Smooth muscle cell (in vitro differentiated cells): ENCODE measurements around the gene PARP6. TPM values are rescaled to one million over a fixed set of nuclear protein-coding genes. Genes with fewer than 3 reads are reported as not detected.
A peak's percentile ranks its signal among the peaks of the same experiment; 100 is the strongest.

Experiments
- DNase-seq: peaks from one replicate; lab custom pipeline; 2025; ENCODE audit not compliant: unreplicated experiment; lab: John Stamatoyannopoulos, UW
- H2AFZ ChIP-seq: fragments of 200-600 bp; sonication (generic); 2 replicates; pipeline ENCODE4 v1.6.0; 2016; ENCODE audit warnings: antibody characterized with exemption, low read depth, mild to moderate bottlenecking
- H3F3A ChIP-seq: fragments of 200-600 bp; sonication (generic); 2 replicates; pipeline ENCODE4 v1.6.0; 2017; ENCODE audit warnings: antibody characterized with exemption, low read depth
- H3K27ac ChIP-seq: fragments of 200-600 bp; sonication (generic); 2 replicates; pipeline ENCODE4 v1.5.1; 2016; ENCODE audit warnings: low read depth, mild to moderate bottlenecking
- H3K27me3 ChIP-seq: fragments of 200-600 bp; sonication (generic); 2 replicates; pipeline ENCODE4 v1.6.1; 2016; ENCODE audit warnings: low read depth, mild to moderate bottlenecking
- H3K36me3 ChIP-seq: fragments of 200-600 bp; sonication (generic); 2 replicates; pipeline ENCODE4 v1.5.1; 2016; ENCODE audit warnings: low read depth
- H3K4me1 ChIP-seq: fragments of 200-600 bp; sonication (generic); 2 replicates; pipeline ENCODE4 v1.5.1; 2016; ENCODE audit warnings: low read depth
- H3K4me2 ChIP-seq: fragments of 200-600 bp; sonication (generic); 2 replicates; pipeline ENCODE4 v1.6.0; 2016; ENCODE audit warnings: mild to moderate bottlenecking
- H3K4me3 ChIP-seq: fragments of 200-600 bp; sonication (generic); 2 replicates; pipeline ENCODE4 v1.5.1; 2016; ENCODE audit warnings: mild to moderate bottlenecking
- H3K79me2 ChIP-seq: fragments of 200-600 bp; sonication (generic); 2 replicates; pipeline ENCODE4 v1.6.0; 2016; ENCODE audit warnings: low read depth, mild to moderate bottlenecking
- H3K9ac ChIP-seq: fragments of 200-600 bp; sonication (generic); 2 replicates; pipeline ENCODE4 v1.6.0; 2016; ENCODE audit warnings: low read depth
- H3K9me3 ChIP-seq: fragments of 200-600 bp; sonication (generic); replicated peaks from 2 replicates; pipeline ENCODE4 v1.5.1; 2016; ENCODE audit warnings: low read depth
- H4K20me1 ChIP-seq: fragments of 200-600 bp; sonication (generic); 2 replicates; pipeline ENCODE4 v1.6.0; 2016; ENCODE audit warnings: low read depth
- WGBS: methylation state at CpG from one replicate; pipeline ENCODE4 v1.1.7; 2016; ENCODE audit warnings: low lambda C conversion rate; 5-methylcytosine and 5-hydroxymethylcytosine counted together
- polyA plus RNA-seq: library from polyadenylated mRNA; unstranded; fragments of >200 nt; fragmentation: Nextera tagmentation; extraction: Ambion mirVana; gene quantifications from 2 replicates; pipeline ENCODE4 v1.2.1, GENCODE V29; 2016
- total RNA-seq: library from RNA; depleted of rRNA; stranded (reverse); fragments of >200 nt; gene quantifications from 2 replicates; pipeline ENCODE4 v1.2.3, GENCODE V29; 2014
- TF ChIP-seq, protein P1 (sequence below): fragments of 200-600 bp; sonication (generic); IDR thresholded peaks from 2 replicates; pipeline ENCODE4 v1.5.1; 2017; ENCODE audit warnings: borderline replicate concordance, mild to moderate bottlenecking, antibody characterized with exemption; ENCODE audit not compliant: insufficient read depth, poor library complexity, severe bottlenecking

Gene PARP6, protein sequence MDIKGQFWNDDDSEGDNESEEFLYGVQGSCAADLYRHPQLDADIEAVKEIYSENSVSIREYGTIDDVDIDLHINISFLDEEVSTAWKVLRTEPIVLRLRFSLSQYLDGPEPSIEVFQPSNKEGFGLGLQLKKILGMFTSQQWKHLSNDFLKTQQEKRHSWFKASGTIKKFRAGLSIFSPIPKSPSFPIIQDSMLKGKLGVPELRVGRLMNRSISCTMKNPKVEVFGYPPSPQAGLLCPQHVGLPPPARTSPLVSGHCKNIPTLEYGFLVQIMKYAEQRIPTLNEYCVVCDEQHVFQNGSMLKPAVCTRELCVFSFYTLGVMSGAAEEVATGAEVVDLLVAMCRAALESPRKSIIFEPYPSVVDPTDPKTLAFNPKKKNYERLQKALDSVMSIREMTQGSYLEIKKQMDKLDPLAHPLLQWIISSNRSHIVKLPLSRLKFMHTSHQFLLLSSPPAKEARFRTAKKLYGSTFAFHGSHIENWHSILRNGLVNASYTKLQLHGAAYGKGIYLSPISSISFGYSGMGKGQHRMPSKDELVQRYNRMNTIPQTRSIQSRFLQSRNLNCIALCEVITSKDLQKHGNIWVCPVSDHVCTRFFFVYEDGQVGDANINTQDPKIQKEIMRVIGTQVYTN
- total RNA-seq (24.6 and 29.2 TPM in 2 replicates), polyA plus RNA-seq (40.3 and 59.2 TPM in 2 replicates)

DNA sequence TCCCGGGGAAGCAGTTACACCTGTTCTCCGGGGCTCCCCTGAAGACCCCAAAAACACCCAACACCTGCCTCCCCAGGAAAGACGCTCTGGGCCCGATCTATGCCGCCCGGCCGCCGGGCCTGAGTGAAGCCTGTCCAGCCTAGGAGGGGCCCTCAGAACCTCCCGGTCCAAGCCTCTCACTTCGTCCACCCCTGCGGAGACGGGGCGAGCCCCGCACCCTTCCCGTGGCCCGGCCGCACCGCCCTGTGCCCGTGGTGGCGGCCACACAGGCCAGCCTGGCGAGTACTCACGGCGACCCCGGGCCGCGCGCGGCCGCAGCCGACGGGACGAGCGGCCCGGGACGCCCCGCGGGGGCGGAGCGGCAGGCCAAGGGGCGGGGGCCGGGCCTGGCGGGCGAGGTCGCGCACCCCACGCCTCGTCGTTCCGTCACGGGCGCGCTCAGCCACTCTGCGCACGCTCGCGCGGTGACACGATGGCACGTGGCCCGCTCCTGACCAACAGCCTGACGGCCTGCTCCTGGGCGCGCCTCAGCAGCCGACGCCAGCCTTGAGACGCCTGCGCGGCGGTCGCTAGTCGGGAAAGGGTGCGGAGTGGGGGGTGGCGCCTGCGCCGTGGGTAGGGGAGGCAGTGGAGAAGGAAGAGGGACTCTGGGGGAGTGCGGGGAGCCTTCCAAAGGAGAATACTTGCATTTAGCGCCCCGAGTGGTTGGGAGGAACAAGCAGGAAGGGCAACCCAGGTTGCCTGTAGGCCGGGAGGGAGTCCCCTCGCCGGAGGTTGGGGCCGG is at the start of gene PARP6:
Gene PARP6, minus strand, starts transcription at position 342 of the 784 bp plus-strand sequence. CDS start 5,077 bp downstream, outside the sequence.
- 1% methylated on average over 66 of the region's 82 CpGs for WGBS
- Histone ChIP-seq H3K9ac (peak within 1 kb of the TSS; percentile 93), H3K9me3 (no peaks in the 10 kb centered on the region), H2AFZ (peak within 1 kb of the TSS; percentile 87), H3K79me2 (peaks cover 31% of the 10 kb centered on the region), H3K4me2 (peak within 1 kb of the TSS; percentile 84), H3F3A (no peaks in the 10 kb centered on the region), H3K27ac (peak within 1 kb of the TSS; percentile 81), H4K20me1 (peaks cover 12% of the 10 kb centered on the region), H3K4me1 (peaks cover 13% of the 10 kb centered on the region), H3K36me3 (no peaks in the 10 kb centered on the region), H3K4me3 (peak within 1 kb of the TSS; percentile 95), H3K27me3 (peaks cover 3% of the 10 kb centered on the region)
- TF ChIP-seq, protein P1, sequence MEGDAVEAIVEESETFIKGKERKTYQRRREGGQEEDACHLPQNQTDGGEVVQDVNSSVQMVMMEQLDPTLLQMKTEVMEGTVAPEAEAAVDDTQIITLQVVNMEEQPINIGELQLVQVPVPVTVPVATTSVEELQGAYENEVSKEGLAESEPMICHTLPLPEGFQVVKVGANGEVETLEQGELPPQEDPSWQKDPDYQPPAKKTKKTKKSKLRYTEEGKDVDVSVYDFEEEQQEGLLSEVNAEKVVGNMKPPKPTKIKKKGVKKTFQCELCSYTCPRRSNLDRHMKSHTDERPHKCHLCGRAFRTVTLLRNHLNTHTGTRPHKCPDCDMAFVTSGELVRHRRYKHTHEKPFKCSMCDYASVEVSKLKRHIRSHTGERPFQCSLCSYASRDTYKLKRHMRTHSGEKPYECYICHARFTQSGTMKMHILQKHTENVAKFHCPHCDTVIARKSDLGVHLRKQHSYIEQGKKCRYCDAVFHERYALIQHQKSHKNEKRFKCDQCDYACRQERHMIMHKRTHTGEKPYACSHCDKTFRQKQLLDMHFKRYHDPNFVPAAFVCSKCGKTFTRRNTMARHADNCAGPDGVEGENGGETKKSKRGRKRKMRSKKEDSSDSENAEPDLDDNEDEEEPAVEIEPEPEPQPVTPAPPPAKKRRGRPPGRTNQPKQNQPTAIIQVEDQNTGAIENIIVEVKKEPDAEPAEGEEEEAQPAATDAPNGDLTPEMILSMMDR: peak; percentile 49
- peak; percentile 93 for DNase-seq

DNA sequence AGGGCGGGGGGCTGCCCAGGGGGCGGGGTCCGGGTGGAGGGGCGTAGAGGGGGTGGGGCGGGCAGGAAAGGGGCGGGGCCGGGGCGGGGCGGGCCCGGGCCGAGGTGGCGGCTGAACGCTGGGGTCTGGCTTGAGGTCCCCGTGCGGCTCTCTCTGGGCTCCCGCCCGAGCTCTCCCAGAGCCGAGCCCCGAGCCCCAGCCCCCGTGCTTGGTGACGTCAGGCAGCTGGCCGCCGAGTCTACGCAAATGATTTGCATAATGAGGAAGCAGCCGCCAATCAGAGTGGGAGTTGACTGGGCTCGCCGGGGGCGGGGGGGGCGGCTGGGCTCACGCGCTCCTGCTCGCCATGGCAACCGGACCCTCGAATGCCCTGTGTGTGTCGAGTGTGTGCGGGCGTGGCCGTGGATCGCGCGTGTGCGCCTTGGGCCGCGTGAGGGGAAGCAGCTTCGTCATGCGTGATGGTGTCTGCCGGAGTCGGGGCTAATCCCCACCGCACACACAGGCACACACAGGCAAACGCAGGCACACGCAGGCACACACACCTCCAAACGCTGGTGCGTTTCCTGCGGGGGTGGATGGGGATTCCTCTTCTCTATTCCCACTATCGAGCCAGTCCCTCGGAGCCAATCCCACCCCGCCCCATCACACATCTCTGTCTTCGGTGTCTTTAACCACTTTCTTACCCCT is 47.8 kb upstream of the PARP6 start, which contains the start of gene CELF6:
Gene CELF6, minus strand, starts transcription at position 173 of the 687 bp plus-strand sequence. CDS start 283 bp downstream, outside the sequence.
- Histone ChIP-seq H4K20me1 (peaks cover 3% of the 10 kb centered on the region), H3K4me3 (peak within 1 kb of the TSS; percentile 56), H3K9ac (no peak within 1 kb of the TSS), H3K79me2 (no peaks in the 10 kb centered on the region), H3K9me3 (peaks cover 3% of the 10 kb centered on the region), H2AFZ (no peak within 1 kb of the TSS), H3K27ac (no peak within 1 kb of the TSS), H3K36me3 (no peaks in the 10 kb centered on the region), H3K4me1 (peaks cover 2% of the 10 kb centered on the region), H3K27me3 (peaks cover 7% of the 10 kb centered on the region), H3F3A (no peaks in the 10 kb centered on the region), H3K4me2 (peak within 1 kb of the TSS; percentile 93)
- peak; percentile 62 for DNase-seq
- under 1% methylated on average over 36 of the region's 58 CpGs for WGBS
- TF ChIP-seq, protein P1: no peak

DNA sequence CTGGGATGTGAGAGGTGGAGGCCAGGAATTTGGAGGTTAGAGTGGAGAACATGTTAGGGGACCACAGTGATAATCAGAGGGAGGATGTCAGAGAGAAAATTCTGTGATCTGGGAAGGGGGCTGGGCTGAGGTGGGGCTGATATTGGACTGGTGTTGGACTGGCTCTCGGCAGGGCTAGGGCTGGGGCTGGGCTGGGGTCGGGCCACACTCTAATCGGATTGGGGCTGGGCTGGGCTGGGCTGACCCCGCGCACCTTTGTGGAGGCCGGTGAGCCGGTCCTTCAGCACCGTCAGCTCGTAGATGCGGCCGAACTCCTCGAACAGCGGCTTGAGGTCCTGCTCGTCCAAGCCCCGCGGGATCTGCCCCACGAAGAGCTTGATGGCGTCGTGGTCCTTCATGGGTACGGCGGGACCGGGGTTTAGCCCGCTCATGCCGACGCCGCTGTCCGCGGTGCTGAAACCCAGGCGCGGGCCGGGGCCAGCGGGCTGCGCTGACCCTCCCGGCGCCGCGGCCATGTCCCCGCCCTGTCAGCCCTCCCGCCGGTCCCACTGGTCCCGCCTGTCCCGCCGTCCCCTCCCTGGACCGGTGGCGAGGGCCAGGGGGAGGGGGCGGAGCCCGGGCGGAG is 47.1 kb upstream of the PARP6 start:
- no peaks in the 10 kb centered on the region for H3K36me3 ChIP-seq
- H3K79me2 ChIP-seq: no peaks in the 10 kb centered on the region
- peak; percentile 62 for DNase-seq
- no peaks in the 10 kb centered on the region for H3F3A ChIP-seq
- H3K9ac ChIP-seq: no peak overlapping the region
- H3K4me3 ChIP-seq: peak overlapping the region; percentile 56
- H2AFZ ChIP-seq: no peak overlapping the region
- H3K9me3 ChIP-seq: peaks cover 2% of the 10 kb centered on the region
- peaks cover 3% of the 10 kb centered on the region for H4K20me1 ChIP-seq
- H3K27me3 ChIP-seq: peaks cover 7% of the 10 kb centered on the region
- 19% methylated on average over 20 of the region's 48 CpGs for WGBS
- TF ChIP-seq, protein P1: no peak
- peaks cover 2% of the 10 kb centered on the region for H3K4me1 ChIP-seq
- H3K4me2 ChIP-seq: peak overlapping the region; percentile 93
- no peak overlapping the region for H3K27ac ChIP-seq
